HFFc6 (cell line): Measurements from ENCODE around the gene ADGRL3. TPM values are rescaled to one million over a fixed set of nuclear protein-coding genes. Genes with fewer than 3 reads are reported as not detected.

Experiments used
- DNase-seq: peaks from one replicate; pipeline ENCODE4 v3.0.0-alpha.2; 2018
- H3K27ac Mint-ChIP-seq: 2 replicates; pipeline ENCODE4 v1.8.0; 2020; ENCODE audit warnings: mild to moderate bottlenecking, mixed read lengths
- H3K27me3 Mint-ChIP-seq: 2 replicates; pipeline ENCODE4 v1.8.0; 2021; ENCODE audit warnings: mild to moderate bottlenecking, moderate library complexity, mixed read lengths; ENCODE audit not compliant: insufficient read depth
- H3K36me3 Mint-ChIP-seq: 2 replicates; pipeline ENCODE4 v1.8.0; 2021; ENCODE audit warnings: low read depth, mixed read lengths
- H3K4me1 Mint-ChIP-seq: 2 replicates; pipeline ENCODE4 v1.8.0; 2020; ENCODE audit warnings: low read depth, mixed read lengths
- H3K4me3 Mint-ChIP-seq: 2 replicates; pipeline ENCODE4 v1.8.0; 2020; ENCODE audit warnings: mild to moderate bottlenecking, moderate library complexity, mixed read lengths
- H3K9me3 Mint-ChIP-seq: 2 replicates; pipeline ENCODE4 v1.8.0; 2020; ENCODE audit warnings: mild to moderate bottlenecking, mixed read lengths
- CTCF ChIP-seq: fragments of 200-600 bp; sonication (generic); IDR thresholded peaks from 2 replicates; pipeline ENCODE4 v1.5.0; 2021; ENCODE audit warnings: antibody characterized with exemption, mild to moderate bottlenecking
- total RNA-seq, 6 experiments: library from RNA; stranded (reverse); fragmentation: NEBNext Ultra II Directional; extraction: Animal tissue kit (Norgen Biotek cat#: 25700); gene quantifications; 2 replicates in 1 of 6; 3 replicates in 5 of 6; pipeline ENCODE4 v1.2.3, GENCODE V29; 2021

Gene ADGRL3
- total RNA-seq, 6 experiments from 2014 or later: not detected

- no peak overlapping the region for H3K27ac Mint-ChIP-seq
- H3K36me3 Mint-ChIP-seq: no peaks in the 10 kb centered on the region
- no peaks in the 10 kb centered on the region for H3K4me1 Mint-ChIP-seq
- no peak for TF ChIP-seq CTCF
- no peaks in the 10 kb centered on the region; the same call in 1 of the 2 replicates for H3K27me3 Mint-ChIP-seq
- DNase-seq: no peak
- H3K4me3 Mint-ChIP-seq: no peak overlapping the region
- H3K9me3 Mint-ChIP-seq: peaks cover 12% of the 10 kb centered on the region; the same call in 1 of the 2 replicates
These were observed 466.1 kb downstream of the ADGRL3 start for GRCh38 chr4:61666244-61666643.

- Mint-ChIP-seq H3K36me3 (no peaks in the 10 kb centered on the region), H3K9me3 (peaks cover 11% of the 10 kb centered on the region), H3K4me1 (no peaks in the 10 kb centered on the region), H3K27me3 (no peaks in the 10 kb centered on the region), H3K27ac (no peak overlapping the region), H3K4me3 (no peak overlapping the region)
- DNase-seq: no peak
- no peak for TF ChIP-seq CTCF
These were observed 471.5 kb downstream of the ADGRL3 start for GRCh38 chr4:61671599-61671998.

- Mint-ChIP-seq H3K27ac (no peak overlapping the region), H3K36me3 (no peaks in the 10 kb centered on the region), H3K4me1 (no peaks in the 10 kb centered on the region), H3K27me3 (no peaks in the 10 kb centered on the region), H3K9me3 (peaks cover 4% of the 10 kb centered on the region), H3K4me3 (no peak overlapping the region)
- no peak for TF ChIP-seq CTCF
- no peak for DNase-seq
These were observed 475.3 kb downstream of the ADGRL3 start for GRCh38 chr4:61675464-61675863.

GRCh38 chr4:61678297-61678696 is 478.2 kb downstream of the ADGRL3 start:
- Mint-ChIP-seq H3K36me3 (no peaks in the 10 kb centered on the region), H3K9me3 (peaks cover 17% of the 10 kb centered on the region), H3K4me1 (no peaks in the 10 kb centered on the region), H3K4me3 (no peak overlapping the region), H3K27ac (no peak overlapping the region), H3K27me3 (no peaks in the 10 kb centered on the region)
- no peak for DNase-seq
- TF ChIP-seq CTCF: no peak

GRCh38 chr4:61693520-61693919 is 493.4 kb downstream of the ADGRL3 start:
- Mint-ChIP-seq H3K27me3 (no peaks in the 10 kb centered on the region), H3K4me3 (no peak overlapping the region), H3K4me1 (no peaks in the 10 kb centered on the region), H3K9me3 (peaks cover 11% of the 10 kb centered on the region; the same call in 1 of the 2 replicates), H3K36me3 (no peaks in the 10 kb centered on the region), H3K27ac (no peak overlapping the region)
- DNase-seq: no peak
- TF ChIP-seq CTCF: no peak

- Mint-ChIP-seq H3K27ac (no peak overlapping the region), H3K36me3 (no peaks in the 10 kb centered on the region), H3K27me3 (no peaks in the 10 kb centered on the region), H3K9me3 (peaks cover 19% of the 10 kb centered on the region), H3K4me3 (no peak overlapping the region), H3K4me1 (no peaks in the 10 kb centered on the region)
- no peak for TF ChIP-seq CTCF
- no peak for DNase-seq
These were observed 514.3 kb downstream of the ADGRL3 start for GRCh38 chr4:61714387-61714911.
